ENCODE results near the gene ARL8B. TPM values are rescaled to one million over a fixed set of nuclear protein-coding genes. Genes with fewer than 3 reads are reported as not detected.
"Not testable (repeated sequence)": the region's sequence is repeated elsewhere in the genome, so short reads cannot be mapped to it uniquely, and the experiment has no call there.

ARL8B gene
- total RNA-seq, 6 donors from 2014 or later = 34.7 to 117 (median 74.2) TPM

DNA sequence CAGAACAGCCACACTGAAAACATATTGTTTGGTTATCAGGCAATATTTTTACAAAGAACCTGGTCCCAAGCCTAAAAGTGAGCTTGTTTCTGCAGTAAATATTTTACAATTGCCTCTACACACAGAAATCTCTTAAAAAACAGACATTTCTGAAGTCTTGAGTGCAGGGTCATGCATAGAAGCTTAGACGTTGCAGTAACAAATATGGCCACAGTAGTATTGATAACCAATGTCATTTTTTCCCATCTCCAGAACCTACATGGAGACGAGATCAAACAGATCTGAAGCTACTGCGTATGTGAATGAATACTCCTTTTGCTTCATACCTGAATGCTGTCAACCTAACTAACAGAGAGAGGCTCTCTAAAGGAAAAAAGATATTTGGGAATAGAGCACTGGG lies 19.6 kb upstream of the ARL8B start:
- DNase-seq = no peak
- Histone ChIP-seq H3K4me1 (no peaks in the 10 kb centered on the region), H3K27ac (no peak overlapping the region), H3K4me3 (no peak overlapping the region), H3K9me3 (no peaks in the 10 kb centered on the region), H3K36me3 (no peaks in the 10 kb centered on the region), H3K27me3 (no peaks in the 10 kb centered on the region)
- 80 to 89% methylated on average over 3 of the region's 3 CpGs for WGBS, 2 donors
- ATAC-seq (ENCODE audit: low FRiP score in 2 of 2) = no peak
- TF ChIP-seq EP300 (IDR thresholded peaks at IDR 0.05) (no peak), POLR2AphosphoS5 (IDR thresholded peaks at IDR 0.05) (no peak)
- TF ChIP-seq, protein P1, sequence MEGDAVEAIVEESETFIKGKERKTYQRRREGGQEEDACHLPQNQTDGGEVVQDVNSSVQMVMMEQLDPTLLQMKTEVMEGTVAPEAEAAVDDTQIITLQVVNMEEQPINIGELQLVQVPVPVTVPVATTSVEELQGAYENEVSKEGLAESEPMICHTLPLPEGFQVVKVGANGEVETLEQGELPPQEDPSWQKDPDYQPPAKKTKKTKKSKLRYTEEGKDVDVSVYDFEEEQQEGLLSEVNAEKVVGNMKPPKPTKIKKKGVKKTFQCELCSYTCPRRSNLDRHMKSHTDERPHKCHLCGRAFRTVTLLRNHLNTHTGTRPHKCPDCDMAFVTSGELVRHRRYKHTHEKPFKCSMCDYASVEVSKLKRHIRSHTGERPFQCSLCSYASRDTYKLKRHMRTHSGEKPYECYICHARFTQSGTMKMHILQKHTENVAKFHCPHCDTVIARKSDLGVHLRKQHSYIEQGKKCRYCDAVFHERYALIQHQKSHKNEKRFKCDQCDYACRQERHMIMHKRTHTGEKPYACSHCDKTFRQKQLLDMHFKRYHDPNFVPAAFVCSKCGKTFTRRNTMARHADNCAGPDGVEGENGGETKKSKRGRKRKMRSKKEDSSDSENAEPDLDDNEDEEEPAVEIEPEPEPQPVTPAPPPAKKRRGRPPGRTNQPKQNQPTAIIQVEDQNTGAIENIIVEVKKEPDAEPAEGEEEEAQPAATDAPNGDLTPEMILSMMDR (IDR thresholded peaks at IDR 0.05) = no peak

DNA sequence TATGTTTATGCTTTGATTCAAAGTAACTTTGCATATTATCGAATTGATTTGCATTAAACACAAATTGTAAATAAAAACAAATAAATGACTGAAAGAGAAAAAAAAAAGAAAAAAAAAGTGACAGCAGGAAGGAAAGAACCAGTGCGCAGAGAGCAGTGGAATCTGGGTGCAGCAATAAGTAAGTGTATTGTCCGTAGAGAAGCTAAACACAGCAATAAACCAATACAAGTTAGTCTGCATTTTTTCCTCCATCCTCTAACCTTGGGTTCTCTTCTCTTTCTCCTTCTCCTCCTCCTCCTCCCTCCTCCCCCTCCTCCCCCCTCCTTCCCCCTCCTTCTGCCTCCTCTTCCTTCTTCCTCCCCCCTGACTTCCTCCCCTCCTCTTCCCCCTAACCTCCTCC lies 18.3 kb upstream of the ARL8B start:
- Histone ChIP-seq H3K9me3 (no peaks in the 10 kb centered on the region), H3K27ac (no peak overlapping the region), H3K36me3 (no peaks in the 10 kb centered on the region), H3K4me1 (peaks cover 0 to 5% (median 2%) of the 10 kb centered on the region in 4 donors), H3K4me3 (no peak overlapping the region), H3K27me3 (no peaks in the 10 kb centered on the region)
- WGBS, 2 donors = 79 to 84% methylated on average over 3 of the region's 3 CpGs
- DNase-seq = no peak
- ATAC-seq (ENCODE audit: low FRiP score in 2 of 2) = no peak
- TF ChIP-seq, protein P1 (IDR thresholded peaks at IDR 0.05) = no peak
- TF ChIP-seq POLR2AphosphoS5 (IDR thresholded peaks at IDR 0.05) (no peak), EP300 (IDR thresholded peaks at IDR 0.05) (no peak), POLR2A (IDR thresholded peaks at IDR 0.05) (no peak)

DNA sequence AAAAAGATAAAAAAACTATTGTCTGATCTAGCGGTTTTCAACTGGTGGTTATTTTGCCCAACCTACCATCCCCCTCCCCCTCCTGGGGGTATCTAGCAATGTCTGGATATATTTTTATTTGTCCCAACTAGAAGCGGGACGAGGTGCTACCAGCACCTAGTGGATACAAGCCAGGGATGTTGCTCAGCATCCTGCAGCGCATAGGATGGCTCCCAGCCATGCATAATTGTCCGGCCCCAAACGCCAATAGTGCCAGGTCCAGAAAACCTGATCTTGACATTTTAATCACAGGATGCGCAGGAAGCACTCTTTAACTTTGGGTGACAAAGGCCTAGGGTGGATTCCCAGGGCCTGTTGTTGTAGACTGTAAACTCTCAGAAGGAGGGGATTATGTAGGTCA lies 17.0 kb upstream of the ARL8B start:
- Histone ChIP-seq H3K27me3 (no peaks in the 10 kb centered on the region), H3K36me3 (no peaks in the 10 kb centered on the region), H3K9me3 (no peaks in the 10 kb centered on the region), H3K4me1 (peaks cover 0 to 8% (median 3%) of the 10 kb centered on the region in 4 donors), H3K27ac (no peak overlapping the region), H3K4me3 (no peak overlapping the region)
- no peak for DNase-seq
- WGBS, 2 donors = 84 to 86% methylated on average over 7 of the region's 7 CpGs
- TF ChIP-seq, protein P1 (IDR thresholded peaks at IDR 0.05) = no peak
- TF ChIP-seq EP300 (IDR thresholded peaks at IDR 0.05) (no peak), POLR2A (IDR thresholded peaks at IDR 0.05) (no peak), POLR2AphosphoS5 (IDR thresholded peaks at IDR 0.05) (no peak)
- ATAC-seq (ENCODE audit: low FRiP score in 2 of 2) = no peak

DNA sequence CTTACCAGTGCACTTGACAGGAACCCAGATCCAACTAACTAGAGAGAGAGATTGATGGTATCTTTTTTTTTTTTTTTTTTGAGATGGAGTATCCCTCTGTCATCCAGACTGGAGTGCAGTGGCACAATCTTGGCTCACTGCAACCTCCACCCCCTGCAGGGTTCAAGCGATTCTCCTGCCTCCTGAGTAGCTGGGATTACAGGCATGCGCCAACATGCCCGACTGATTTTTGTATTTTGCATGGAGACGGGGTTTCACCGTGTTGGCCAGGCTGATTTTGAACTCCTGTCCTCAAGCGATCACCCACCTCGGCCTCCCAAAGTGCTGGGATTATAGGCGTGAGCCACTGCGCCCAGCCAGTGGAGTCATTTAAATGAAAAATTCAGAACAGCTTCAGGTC lies 15.7 kb upstream of the ARL8B start:
- WGBS, 2 donors = 93 to 94% methylated on average over 9 of the region's 9 CpGs
- H3K9me3 ChIP-seq; H3K36me3 ChIP-seq; H3K27me3 ChIP-seq; DNase-seq; H3K4me3 ChIP-seq; H3K4me1 ChIP-seq; ATAC-seq (ENCODE audit: low FRiP score in 2 of 2); H3K27ac ChIP-seq: not testable (repeated sequence)

DNA sequence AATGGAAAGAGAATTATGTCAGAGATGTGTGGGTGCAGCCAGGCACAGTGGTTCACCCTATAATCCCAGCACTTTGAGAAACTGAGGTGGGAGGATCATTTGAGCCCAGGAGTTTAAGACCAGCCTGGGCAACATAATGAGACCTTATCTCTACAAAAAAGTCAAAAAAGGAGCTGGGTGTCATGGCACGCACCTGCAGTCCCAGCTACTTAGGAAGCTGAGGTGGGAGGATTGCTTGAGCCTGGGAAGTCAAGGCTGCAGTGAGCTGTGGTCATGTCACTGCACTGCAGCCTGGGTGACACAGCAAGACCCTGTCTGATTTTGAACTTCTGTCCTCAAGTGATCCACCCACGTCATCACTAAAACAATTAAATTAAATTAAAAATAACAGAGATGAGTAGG lies 15.2 kb upstream of the ARL8B start:
- DNase-seq; H3K36me3 ChIP-seq; ATAC-seq (ENCODE audit: low FRiP score in 2 of 2); H3K9me3 ChIP-seq; H3K27ac ChIP-seq; H3K4me1 ChIP-seq; H3K27me3 ChIP-seq; H3K4me3 ChIP-seq: not testable (repeated sequence)
- 74 to 86% methylated on average over 2 of the region's 2 CpGs for WGBS, 2 donors

DNA sequence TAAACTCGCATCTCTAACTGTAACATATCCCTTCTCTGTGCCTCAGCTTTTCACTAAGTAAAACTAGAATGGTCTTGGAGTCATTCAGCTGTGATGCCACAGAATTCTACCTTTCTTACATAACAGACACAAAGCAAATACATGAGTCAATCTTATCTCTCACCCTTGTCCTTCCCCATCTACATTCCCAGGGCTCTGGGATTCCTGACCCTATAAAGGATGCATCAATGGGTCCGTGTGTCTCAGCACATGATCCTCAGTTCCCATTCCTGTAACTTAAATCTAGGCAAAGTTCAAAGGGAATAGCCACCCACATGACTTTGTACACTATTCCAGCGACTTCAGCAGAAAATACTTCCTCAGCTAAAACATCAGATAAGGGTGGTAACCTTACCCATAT lies 11.8 kb upstream of the ARL8B start:
- ATAC-seq (ENCODE audit: low FRiP score in 2 of 2) = no peak
- H3K4me3 ChIP-seq = no peak overlapping the region
- no peaks in the 10 kb centered on the region for H3K27me3 ChIP-seq
- no peaks in the 10 kb centered on the region for H3K36me3 ChIP-seq
- 71 to 82% methylated on average over 3 of the region's 3 CpGs for WGBS, 2 donors
- DNase-seq = no peak
- TF ChIP-seq POLR2AphosphoS5 (IDR thresholded peaks at IDR 0.05) (no peak), POLR2A (IDR thresholded peaks at IDR 0.05) (no peak), EP300 (IDR thresholded peaks at IDR 0.05) (no peak)
- TF ChIP-seq, protein P1 (IDR thresholded peaks at IDR 0.05) = no peak
- H3K9me3 ChIP-seq = no peaks in the 10 kb centered on the region
- peaks cover 0 to 8% (median 3%) of the 10 kb centered on the region in 4 donors for H3K4me1 ChIP-seq
- no peak overlapping the region for H3K27ac ChIP-seq

Data from upper lobe of left lung (tissue), 6 donors.